Gastroesophageal sphincter (tissue), 3 donors: ENCODE measurements around the gene KRT72.

Experiments used
- POLR2A ChIP-seq, 2 donors: fragments of 450-650 bp; IDR thresholded peaks; one replicate each; pipeline ENCODE4 v1.6.1; 2017; ENCODE audit warnings: antibody characterized with exemption in 2 of 2, mild to moderate bottlenecking in 2 of 2, moderate library complexity in 1 of 2
- TF ChIP-seq, protein P1 (sequence below), 4 experiments: fragments of 200-600 bp in 2 of 4; fragments of 450-650 bp in 2 of 4; sonication (generic) in 1 of 4; IDR thresholded peaks; one replicate each; pipeline ENCODE4 v1.5.1; 2017 to 2019; ENCODE audit warnings: antibody characterized with exemption in 4 of 4, mild to moderate bottlenecking in 2 of 4, moderate library complexity in 2 of 4

DNA sequence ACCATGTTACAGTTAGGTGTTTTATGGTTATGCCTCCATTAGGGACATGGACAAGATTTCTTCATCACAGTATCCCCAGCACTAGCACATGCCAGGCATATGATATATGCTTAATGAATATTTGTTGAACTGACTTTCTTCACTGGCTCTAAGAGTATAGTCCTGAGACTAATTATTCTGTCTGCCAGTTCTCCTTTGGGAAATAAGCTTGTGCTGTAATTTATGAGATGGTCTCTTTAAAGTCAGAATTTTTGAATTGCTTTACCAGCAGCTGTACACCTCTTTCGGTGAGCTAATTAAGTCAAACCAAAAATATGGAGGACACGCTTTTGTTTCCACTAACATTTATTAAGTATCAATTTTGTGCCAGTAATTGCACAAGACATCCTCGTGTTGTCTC, 4.8 kb upstream of the KRT72 start:
- no peak for TF ChIP-seq POLR2A (IDR thresholded peaks at IDR 0.05)
- TF ChIP-seq, protein P1, sequence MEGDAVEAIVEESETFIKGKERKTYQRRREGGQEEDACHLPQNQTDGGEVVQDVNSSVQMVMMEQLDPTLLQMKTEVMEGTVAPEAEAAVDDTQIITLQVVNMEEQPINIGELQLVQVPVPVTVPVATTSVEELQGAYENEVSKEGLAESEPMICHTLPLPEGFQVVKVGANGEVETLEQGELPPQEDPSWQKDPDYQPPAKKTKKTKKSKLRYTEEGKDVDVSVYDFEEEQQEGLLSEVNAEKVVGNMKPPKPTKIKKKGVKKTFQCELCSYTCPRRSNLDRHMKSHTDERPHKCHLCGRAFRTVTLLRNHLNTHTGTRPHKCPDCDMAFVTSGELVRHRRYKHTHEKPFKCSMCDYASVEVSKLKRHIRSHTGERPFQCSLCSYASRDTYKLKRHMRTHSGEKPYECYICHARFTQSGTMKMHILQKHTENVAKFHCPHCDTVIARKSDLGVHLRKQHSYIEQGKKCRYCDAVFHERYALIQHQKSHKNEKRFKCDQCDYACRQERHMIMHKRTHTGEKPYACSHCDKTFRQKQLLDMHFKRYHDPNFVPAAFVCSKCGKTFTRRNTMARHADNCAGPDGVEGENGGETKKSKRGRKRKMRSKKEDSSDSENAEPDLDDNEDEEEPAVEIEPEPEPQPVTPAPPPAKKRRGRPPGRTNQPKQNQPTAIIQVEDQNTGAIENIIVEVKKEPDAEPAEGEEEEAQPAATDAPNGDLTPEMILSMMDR (IDR thresholded peaks at IDR 0.05), result no peak
